Measurements from ENCODE around the gene ARHGAP6. TPM values are rescaled to one million over a fixed set of nuclear protein-coding genes. Genes with fewer than 3 reads are reported as not detected.
A peak's percentile ranks its signal among the peaks of the same experiment; 100 is the strongest.

ARHGAP6 gene
- total RNA-seq, 1 experiment from 2014 or later: 0.10 TPM

DNA sequence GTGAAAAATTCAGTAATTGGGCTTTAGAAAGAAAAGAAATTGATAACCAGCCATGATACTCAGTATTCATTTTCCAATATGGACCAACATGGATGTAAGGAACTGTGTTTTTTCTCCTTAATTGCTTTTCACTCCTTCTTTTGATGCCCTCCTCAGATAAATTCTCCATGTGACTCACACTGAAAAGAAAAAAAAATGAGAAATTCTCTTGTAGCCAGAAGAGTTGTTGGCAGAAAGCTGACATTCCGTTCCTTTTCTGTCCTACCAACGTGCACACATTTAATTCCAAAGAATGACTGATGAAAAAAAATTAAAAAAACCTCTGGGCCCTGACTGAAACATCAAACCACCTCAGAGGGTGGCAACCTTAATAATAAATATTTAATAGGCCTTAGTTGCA is 219.4 kb downstream of the ARHGAP6 start:
- Histone ChIP-seq H3K27me3 (ENCODE audit: insufficient read depth, low read length) (no peaks in the 10 kb centered on the region), H3K9ac (ENCODE audit: low read length) (no peak overlapping the region), H3K4me1 (ENCODE audit: control insufficient read depth in 1 of 2, insufficient read depth in 2 of 2, low read length in 2 of 2) (no peaks in the 10 kb centered on the region), H3K4me2 (ENCODE audit: low read length) (no peak overlapping the region), H4K20me1 (ENCODE audit: insufficient read depth) (no peaks in the 10 kb centered on the region), H3K4me3 (replicated peaks in 1 of 2; ENCODE audit: low read depth in 1 of 2, low read length in 2 of 2) (no peak overlapping the region), H3K36me3 (ENCODE audit: control insufficient read depth in 1 of 2, insufficient read depth in 2 of 2, low read length in 2 of 2) (no peaks in the 10 kb centered on the region), H3K9me3 (ENCODE audit: control insufficient read depth in 1 of 2, insufficient read depth in 1 of 2, low read depth in 1 of 2, low read length in 2 of 2) (no peaks in the 10 kb centered on the region), H3K27ac (ENCODE audit: low read depth, low read length) (no peak overlapping the region), H2AFZ (ENCODE audit: low read depth, low read length, poor library complexity, severe bottlenecking) (no peak overlapping the region), H3K79me2 (ENCODE audit: insufficient read depth, low read length) (no peaks in the 10 kb centered on the region), H3K9me2 (ENCODE audit: insufficient read depth) (no peaks in the 10 kb centered on the region)
- intact Hi-C loops (cut with micrococcal nuclease): no loop called here
- CTCF ChIA-PET: no interaction called here
- no peak for DNase-seq (ENCODE audit: low read depth, low spot score)
- RAD21 ChIA-PET (ENCODE audit: low non-redundant PET in 1 of 2, low total read pairs in 2 of 2, uncharacterized antibody in 2 of 2, unreplicated experiment in 2 of 2): no interaction called here
- TF ChIP-seq CTCF (IDR thresholded peaks at IDR 0.05 in 2 of 3, conservative IDR thresholded peaks at IDR 0.05 in 1 of 3; ENCODE audit: borderline replicate concordance in 1 of 3, insufficient read depth in 1 of 3, low read depth in 2 of 3, low read length in 2 of 3) (no peak), EZH2phosphoT487 (IDR thresholded peaks at IDR 0.05; ENCODE audit: borderline replicate concordance) (no peak), MAX (IDR thresholded peaks at IDR 0.05) (no peak), RAD21 (IDR thresholded peaks at IDR 0.05; ENCODE audit: low read depth) (no peak), YY1 (IDR thresholded peaks at IDR 0.05; ENCODE audit: extremely low read depth, insufficient replicate concordance, low read depth, low read length) (no peak), EGR1 (IDR thresholded peaks at IDR 0.05; ENCODE audit: low read depth) (no peak), ELF1 (IDR thresholded peaks at IDR 0.05; ENCODE audit: borderline replicate concordance, low read depth) (no peak)
- TF ChIP-seq, protein P1, sequence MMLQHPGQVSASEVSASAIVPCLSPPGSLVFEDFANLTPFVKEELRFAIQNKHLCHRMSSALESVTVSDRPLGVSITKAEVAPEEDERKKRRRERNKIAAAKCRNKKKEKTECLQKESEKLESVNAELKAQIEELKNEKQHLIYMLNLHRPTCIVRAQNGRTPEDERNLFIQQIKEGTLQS (IDR thresholded peaks at IDR 0.05): no peak
- ATAC-seq: no peak
- no TSS peak for BruUV-seq (replicated peaks)
- POLR2A ChIA-PET: no interaction called here

DNA sequence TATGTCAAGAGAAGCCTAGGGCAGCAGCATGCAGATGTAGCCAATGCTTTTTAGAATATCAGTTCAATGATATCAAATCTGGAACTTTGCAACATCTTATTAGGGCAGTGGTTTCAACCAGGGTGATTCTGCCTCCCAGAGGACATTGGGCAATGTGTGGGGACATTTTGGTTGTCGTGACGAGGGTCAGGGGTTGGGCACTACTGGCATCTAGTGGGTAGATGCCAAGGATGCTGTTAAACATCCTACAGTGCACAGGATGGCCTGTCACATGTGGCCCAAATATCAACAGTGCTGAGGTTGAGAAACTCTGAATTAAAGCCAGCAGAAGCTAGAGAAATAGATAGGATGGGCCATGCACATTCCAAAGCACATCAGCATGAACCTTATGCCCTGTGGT is 220.2 kb downstream of the ARHGAP6 start:
- Histone ChIP-seq H3K4me2 (ENCODE audit: low read length) (no peak overlapping the region), H3K9ac (ENCODE audit: low read length) (no peak overlapping the region), H3K4me1 (ENCODE audit: control insufficient read depth in 1 of 2, insufficient read depth in 2 of 2, low read length in 2 of 2) (no peaks in the 10 kb centered on the region), H3K79me2 (ENCODE audit: insufficient read depth, low read length) (no peaks in the 10 kb centered on the region), H3K4me3 (replicated peaks in 1 of 2; ENCODE audit: low read depth in 1 of 2, low read length in 2 of 2) (no peak overlapping the region), H3K36me3 (ENCODE audit: control insufficient read depth in 1 of 2, insufficient read depth in 2 of 2, low read length in 2 of 2) (no peaks in the 10 kb centered on the region), H3K27ac (ENCODE audit: low read depth, low read length) (no peak overlapping the region), H4K20me1 (ENCODE audit: insufficient read depth) (no peaks in the 10 kb centered on the region), H3K27me3 (ENCODE audit: insufficient read depth, low read length) (no peaks in the 10 kb centered on the region), H3K9me2 (ENCODE audit: insufficient read depth) (no peaks in the 10 kb centered on the region), H2AFZ (ENCODE audit: low read depth, low read length, poor library complexity, severe bottlenecking) (no peak overlapping the region), H3K9me3 (ENCODE audit: control insufficient read depth in 1 of 2, insufficient read depth in 1 of 2, low read depth in 1 of 2, low read length in 2 of 2) (no peaks in the 10 kb centered on the region)
- no peak for TF ChIP-seq ZBTB33 (IDR thresholded peaks at IDR 0.05; ENCODE audit: extremely low read depth, insufficient replicate concordance, low read length)
- TF ChIP-seq CTCF (IDR thresholded peaks at IDR 0.05 in 2 of 3, conservative IDR thresholded peaks at IDR 0.05 in 1 of 3; ENCODE audit: borderline replicate concordance in 1 of 3, insufficient read depth in 1 of 3, low read depth in 2 of 3, low read length in 2 of 3): 0 out of 6 replicates have a peak, but pooled peaks of 1 of the 3 experiments have one; percentile 4
- ATAC-seq (no peak), DNase-seq (ENCODE audit: low read depth, low spot score) (no peak)
- ChIA-PET CTCF (no interaction called here), RAD21 (ENCODE audit: low non-redundant PET in 1 of 2, low total read pairs in 2 of 2, uncharacterized antibody in 2 of 2, unreplicated experiment in 2 of 2) (no interaction called here), POLR2A (no interaction called here)
- intact Hi-C loops (cut with micrococcal nuclease): no loop called here
- BruUV-seq (replicated peaks): no TSS peak

All from HCT116 (cell line).